H1 (cell line): ENCODE results near the gene RNASEL. TPM values are rescaled to one million over a fixed set of nuclear protein-coding genes. Genes with fewer than 3 reads are reported as not detected.

Experiments
- CTCF ChIA-PET: fragments of 300-600 bp; sonication (Branson Sonifier 250); formaldehyde crosslinking; loops from one replicate; lab custom pipeline; 2021; ENCODE audit not compliant: partially characterized antibody; lab: Charles Lee
- POLR2A ChIA-PET: fragments of 300-600 bp; sonication (Branson Sonifier 250); formaldehyde crosslinking; loops from one replicate; lab custom pipeline; 2021; ENCODE audit warnings: inconsistent platforms; ENCODE audit not compliant: partially characterized antibody; lab: Charles Lee
- DNase-seq, 2 experiments: peaks; one replicate each; pipeline versions ENCODE4 v3.0.0 to v3.0.0-alpha.2; 2010 to 2022; ENCODE audit warnings: low spot score in 2 of 2, low read depth in 1 of 2, mixed read lengths in 1 of 2
- FAIRE-seq: peaks from 2 replicates; lab custom pipeline; 2011; peaks lifted over from hg19 to GRCh38; lab: Jason Lieb, UNC
- H2AFZ ChIP-seq: 2 replicates; pipeline ENCODE4 v1.8.1; 2012; ENCODE audit warnings: low read length, inconsistent platforms
- H2AK5ac ChIP-seq: 2 replicates; pipeline ENCODE4 v1.6.1; 2013; ENCODE audit warnings: low read depth, low read length
- H2BK120ac ChIP-seq: replicated peaks from 2 replicates; pipeline ENCODE3; 2013; ENCODE audit warnings: low read depth, low read length, inconsistent platforms
- H2BK12ac ChIP-seq: 2 replicates; pipeline ENCODE4 v1.6.1; 2013; ENCODE audit warnings: low read depth, low read length
- H2BK15ac ChIP-seq: 2 replicates; pipeline ENCODE4 v1.6.1; 2013; ENCODE audit warnings: low read length
- H2BK20ac ChIP-seq: 2 replicates; pipeline ENCODE4 v1.6.1; 2013; ENCODE audit warnings: low read length
- H2BK5ac ChIP-seq: 2 replicates; pipeline ENCODE4 v1.6.1; 2013; ENCODE audit warnings: low read depth, low read length
- H3K14ac ChIP-seq: 2 replicates; pipeline ENCODE4 v1.6.1; 2013; ENCODE audit warnings: inconsistent platforms; ENCODE audit not compliant: insufficient read length
- H3K18ac ChIP-seq: 2 replicates; pipeline ENCODE4 v1.6.1; 2013; ENCODE audit warnings: low read length; ENCODE audit errors: extremely low read depth
- H3K23ac ChIP-seq: 2 replicates; pipeline ENCODE4 v1.6.1; 2013; ENCODE audit warnings: inconsistent platforms; ENCODE audit not compliant: insufficient read length
- H3K23me2 ChIP-seq: 2 replicates; pipeline ENCODE4 v1.6.1; 2013; ENCODE audit warnings: low read depth, low read length
- H3K27ac ChIP-seq: 2 replicates; pipeline ENCODE4 v1.6.1; 2011; ENCODE audit warnings: low read depth, low read length, inconsistent platforms
- H3K27me3 ChIP-seq, 4 experiments: replicated peaks in 1 of 4; 1 replicate in 1 of 4; 2 replicates in 3 of 4; pipeline versions ENCODE4 v1.6.1 to v1.8.1; 2011 to 2013; ENCODE audit warnings: low read length in 3 of 4, mild to moderate bottlenecking in 3 of 4, inconsistent platforms in 2 of 4, mixed read lengths in 2 of 4, moderate library complexity in 1 of 4; ENCODE audit not compliant: control insufficient read depth in 3 of 4, insufficient read depth in 3 of 4; ENCODE audit errors: extremely low read depth in 1 of 4
- H3K36me3 ChIP-seq, 4 experiments: 2 replicates each; pipeline versions ENCODE4 v1.6.1 to v1.8.1; 2011 to 2013; ENCODE audit warnings: mild to moderate bottlenecking in 4 of 4, low read length in 3 of 4, moderate library complexity in 2 of 4, control low read depth in 1 of 4, inconsistent platforms in 1 of 4; ENCODE audit not compliant: insufficient read depth in 4 of 4, control insufficient read depth in 2 of 4
- H3K4ac ChIP-seq: replicated peaks from 2 replicates; pipeline ENCODE3; 2013; ENCODE audit warnings: low read length, low read depth, mixed read lengths, inconsistent platforms; ENCODE audit not compliant: insufficient read length
- H3K4me1 ChIP-seq, 4 experiments: replicated peaks in 1 of 4; 1 replicate in 1 of 4; 2 replicates in 3 of 4; pipeline versions ENCODE4 v1.6.1 to v1.8.1; 2011 to 2013; ENCODE audit warnings: low read length in 3 of 4, inconsistent platforms in 2 of 4, mixed read lengths in 1 of 4; ENCODE audit not compliant: insufficient read depth in 4 of 4, control insufficient read depth in 3 of 4
- H3K4me2 ChIP-seq, 2 experiments: 2 replicates each; pipeline versions ENCODE4 v1.6.1 to v1.8.1; 2011 to 2013; ENCODE audit warnings: low read depth in 2 of 2, low read length in 2 of 2, control low read depth in 1 of 2, inconsistent platforms in 1 of 2, mild to moderate bottlenecking in 1 of 2; ENCODE audit not compliant: insufficient read depth in 1 of 2
- H3K4me3 ChIP-seq, 4 experiments: fragments of 200-600, 300-600 bp in 1 of 4; sonication (generic), shearing (Covaris generic), sonication (Bioruptor Twin) in 1 of 4; 2 replicates each; pipeline versions ENCODE4 v1.5.1 to v1.8.1; 2011 to 2016; ENCODE audit warnings: low read length in 4 of 4, low read depth in 3 of 4, control low read depth in 2 of 4, inconsistent platforms in 2 of 4, mild to moderate bottlenecking in 2 of 4, mixed read lengths in 1 of 4, moderate library complexity in 1 of 4; ENCODE audit not compliant: insufficient read depth in 2 of 4; ENCODE audit errors: extremely low read depth in 1 of 4
- H3K56ac ChIP-seq: replicated peaks from 2 replicates; pipeline ENCODE3; 2013; ENCODE audit warnings: low read depth, mild to moderate bottlenecking, mixed read lengths, low read length, inconsistent platforms; ENCODE audit not compliant: insufficient read length
- H3K79me1 ChIP-seq: 2 replicates; pipeline ENCODE4 v1.6.1; 2013; ENCODE audit warnings: low read depth, low read length, control low read depth
- H3K79me2 ChIP-seq, 2 experiments: 2 replicates each; pipeline versions ENCODE4 v1.6.1 to v1.8.1; 2012 to 2013; ENCODE audit warnings: low read length in 2 of 2, mild to moderate bottlenecking in 2 of 2, inconsistent platforms in 1 of 2; ENCODE audit not compliant: insufficient read depth in 2 of 2, control insufficient read depth in 1 of 2
- H3K9ac ChIP-seq, 4 experiments: replicated peaks in 1 of 4; 1 replicate in 1 of 4; 2 replicates in 3 of 4; pipeline versions ENCODE4 v1.6.1 to v1.8.1; 2011 to 2013; ENCODE audit warnings: low read depth in 3 of 4, low read length in 3 of 4, control low read depth in 2 of 4, mild to moderate bottlenecking in 2 of 4, moderate library complexity in 2 of 4, inconsistent platforms in 1 of 4; ENCODE audit errors: extremely low read depth in 1 of 4
- H3K9me3 ChIP-seq, 2 experiments: 2 replicates each; pipeline versions ENCODE4 v1.6.1 to v1.8.1; 2012 to 2013; ENCODE audit warnings: mild to moderate bottlenecking in 2 of 2, moderate library complexity in 2 of 2, control low read depth in 1 of 2, inconsistent platforms in 1 of 2, low read depth in 1 of 2, low read length in 1 of 2, mixed read lengths in 1 of 2; ENCODE audit not compliant: insufficient read depth in 2 of 2
- H4K20me1 ChIP-seq, 2 experiments: replicated peaks in 1 of 2; 2 replicates each; pipeline versions ENCODE3 to v1.8.1; 2011 to 2013; ENCODE audit warnings: inconsistent platforms in 2 of 2, low read length in 2 of 2, mild to moderate bottlenecking in 1 of 2; ENCODE audit not compliant: insufficient read depth in 2 of 2, control insufficient read depth in 1 of 2
- H4K5ac ChIP-seq: 2 replicates; pipeline ENCODE4 v1.6.1; 2013; ENCODE audit warnings: low read length, low read depth, mixed read lengths, inconsistent platforms; ENCODE audit not compliant: insufficient read length
- H4K8ac ChIP-seq: 2 replicates; pipeline ENCODE4 v1.8.0; 2013; ENCODE audit warnings: mild to moderate bottlenecking, moderate library complexity, low read length, inconsistent platforms; ENCODE audit not compliant: insufficient read depth; ENCODE audit errors: extremely low read depth
- H4K91ac ChIP-seq: replicated peaks from 2 replicates; pipeline ENCODE3; 2013; ENCODE audit warnings: low read length, mixed read lengths, inconsistent platforms; ENCODE audit not compliant: insufficient read length
- WGBS, 2 experiments: shearing (Covaris generic) in 1 of 2; methylation state at CpG; one replicate each; pipeline versions ENCODE4 v1.1.6 to v1.1.7; 2013 to 2015; ENCODE audit warnings: low lambda C conversion rate in 2 of 2, mixed read lengths in 2 of 2, inconsistent platforms in 1 of 2, low coverage in 1 of 2, missing lambda C conversion rate in 1 of 2; ENCODE audit not compliant: insufficient replicate concordance in 2 of 2, insufficient coverage in 1 of 2, insufficient read length in 1 of 2; ENCODE audit errors: extremely low coverage in 1 of 2, missing lambda C conversion rate in 1 of 2; 5-methylcytosine and 5-hydroxymethylcytosine counted together
- polyA plus RNA-seq, 7 experiments: library from polyadenylated mRNA; depleted of rRNA in 3 of 7; stranded (reverse) in 5 of 7; unstranded in 2 of 7; fragments of >200 nt in 5 of 7; fragments of 200-250 nt in 2 of 7; gene quantifications; 1 replicate in 5 of 7; 2 replicates in 1 of 7; 4 replicates in 1 of 7; pipeline versions ENCODE4 v1.2.1 to v1.2.3, GENCODE V29; 2011 to 2013; ENCODE audit warnings: missing spikeins in 2 of 7, mixed read lengths in 2 of 7
- total RNA-seq: library from RNA; stranded (reverse); fragmentation: NEBNext Ultra II Directional; extraction: Animal tissue kit (Norgen Biotek cat#: 25700); gene quantifications from 2 replicates; pipeline ENCODE4 v1.2.1, GENCODE V29; 2021

The RNASEL gene
- total and polyA plus RNA-seq, 2 of the 8 experiments (the other 6 are each of a cell fraction or from before 2014, with no cell fraction given) = 0.39 to 0.78 TPM

GRCh38 chr1:182626527-182626926, 37.5 kb upstream of the RNASEL start:
- POLR2A ChIA-PET = interaction anchor here (1.2 to 15.8 kb wide), 3 partner anchors 11 to 156 kb away, joined by 3 to 107 read pairs (median 5); no protein-coding TSS in a partner anchor

More at GRCh38 chr1:182626527-182626926, 37.5 kb upstream of the RNASEL start:
- Histone ChIP-seq H2BK12ac (no peak overlapping the region), H3K23me2 (no peaks in the 10 kb centered on the region; the same call in 1 of the 2 replicates), H3K14ac (no peak overlapping the region), H3K56ac (no peak overlapping the region), H3K79me2 (no peaks in the 10 kb centered on the region), H3K79me1 (no peaks in the 10 kb centered on the region), H2BK120ac (no peak overlapping the region), H4K8ac (no peak overlapping the region), H3K4me3 (no peak overlapping the region), H3K36me3 (no peaks in the 10 kb centered on the region), H3K9ac (no peak overlapping the region), H3K4ac (no peak overlapping the region), H3K23ac (no peak overlapping the region), H4K20me1 (no peaks in the 10 kb centered on the region), H3K27me3 (no peaks in the 10 kb centered on the region), H3K27ac (no peak overlapping the region), H3K4me1 (peaks cover 5 to 16% (median 9%) of the 10 kb centered on the region in 4 experiments; a peak in 6 of 7 replicates), H3K4me2 (no peak overlapping the region), H3K18ac (no peak overlapping the region), H2BK5ac (no peak overlapping the region), H4K5ac (no peak overlapping the region), H4K91ac (no peak overlapping the region), H2BK15ac (no peak overlapping the region), H3K9me3 (no peaks in the 10 kb centered on the region), H2BK20ac (no peak overlapping the region), H2AFZ (no peak overlapping the region), H2AK5ac (no peak overlapping the region)
- CTCF ChIA-PET = interaction anchor here (1.0 to 1.2 kb wide), 4 partner anchors 15 to 160 kb away, joined by 3 to 5 read pairs (median 4); no protein-coding TSS in a partner anchor
- FAIRE-seq (no peak), DNase-seq (no peak)
- WGBS, 2 experiments = 73% methylated on average over 1 of the region's 1 CpG; no CpG with 5 or more reads in 1 of the 2 experiments
